Ishikawa (cell line): ENCODE measurements around the gene CAB39.

Experiments
- CEBPB ChIP-seq: IDR thresholded peaks from 2 replicates; pipeline ENCODE4 v1.6.1; 2012
- EGR1 ChIP-seq: IDR thresholded peaks from 2 replicates; pipeline ENCODE4 v1.6.1; 2012
- EP300 ChIP-seq: IDR thresholded peaks from 2 replicates; pipeline ENCODE4 v1.6.1; 2012; ENCODE audit warnings: borderline replicate concordance
- MAX ChIP-seq: IDR thresholded peaks from 2 replicates; pipeline ENCODE4 v1.6.1; 2012
- RAD21 ChIP-seq: IDR thresholded peaks from 2 replicates; pipeline ENCODE4 v1.6.1; 2012; ENCODE audit warnings: low read depth
- REST ChIP-seq: IDR thresholded peaks from 2 replicates; pipeline ENCODE4 v1.6.1; 2012; ENCODE audit warnings: low read depth, mild to moderate bottlenecking
- TAF1 ChIP-seq: IDR thresholded peaks from 2 replicates; pipeline ENCODE4 v1.6.1; 2012; ENCODE audit warnings: low read depth, mild to moderate bottlenecking
- TCF12 ChIP-seq: IDR thresholded peaks from 2 replicates; pipeline ENCODE4 v1.6.1; 2012; ENCODE audit warnings: low read depth
- TEAD4 ChIP-seq: IDR thresholded peaks from 2 replicates; pipeline ENCODE4 v1.6.1; 2012
- USF1 ChIP-seq: IDR thresholded peaks from 2 replicates; pipeline ENCODE4 v1.6.1; 2012
- YY1 ChIP-seq: IDR thresholded peaks from 2 replicates; pipeline ENCODE4 v1.6.1; 2012; ENCODE audit warnings: low read depth
- ZBTB7A ChIP-seq: IDR thresholded peaks from 2 replicates; pipeline ENCODE4 v1.6.1; 2012; ENCODE audit warnings: low read depth

- TF ChIP-seq RAD21, result no peak
- TF ChIP-seq EP300, result no peak
- TF ChIP-seq MAX, result no peak
- no peak for TF ChIP-seq YY1
- no peak for TF ChIP-seq ZBTB7A
- TF ChIP-seq TEAD4, result no peak
- TF ChIP-seq REST, result no peak
- TF ChIP-seq USF1, result no peak
- no peak for TF ChIP-seq TCF12
- TF ChIP-seq CEBPB, result no peak
- no peak for TF ChIP-seq TAF1
- no peak for TF ChIP-seq EGR1
These were observed 43.2 kb upstream of the CAB39 start for GRCh38 chr2:230669386-230669950.
